ENCODE measurements around the gene IFNL4. TPM values are rescaled to one million over a fixed set of nuclear protein-coding genes. Genes with fewer than 3 reads are reported as not detected.

The IFNL4 gene
- total and polyA plus RNA-seq, 9 donors = 0.17 to 0.23 TPM; not detected in 7

- no peak for DNase-seq
- no peak overlapping the region for H3K27ac ChIP-seq
- TF ChIP-seq POLR2A (IDR thresholded peaks at IDR 0.05) (no peak), EP300 (IDR thresholded peaks at IDR 0.05) (no peak), CTCF (IDR thresholded peaks at IDR 0.05) (no peak)
- no peaks in the 10 kb centered on the region for H3K36me3 ChIP-seq
- H3K4me1 ChIP-seq (ENCODE audit: insufficient read depth) = no peaks in the 10 kb centered on the region
- no peaks in the 10 kb centered on the region for H3K27me3 ChIP-seq
- no peaks in the 10 kb centered on the region for H3K9me3 ChIP-seq
- intact Hi-C loops (cut with DNase I) = no loop called here
- 36 to 48% (median 44%) methylated on average over 4 of the region's 4 CpGs for WGBS, 3 donors
- H3K4me3 ChIP-seq = no peak overlapping the region
Measured at GRCh38 chr19:39293394-39293793, 44.7 kb upstream of the IFNL4 start.

GRCh38 chr19:39284032-39284431 is 35.4 kb upstream of the IFNL4 start:
- Histone ChIP-seq H3K27me3 (no peaks in the 10 kb centered on the region), H3K27ac (no peak overlapping the region), H3K9me3 (peaks cover 0 to 6% of the 10 kb centered on the region in 2 donors), H3K36me3 (no peaks in the 10 kb centered on the region), H3K4me1 (ENCODE audit: insufficient read depth) (no peaks in the 10 kb centered on the region), H3K4me3 (no peak overlapping the region)
- no peak for DNase-seq
- TF ChIP-seq POLR2A (IDR thresholded peaks at IDR 0.05) = no peak
- no peak for TF ChIP-seq CTCF (IDR thresholded peaks at IDR 0.05)
- TF ChIP-seq EP300 (IDR thresholded peaks at IDR 0.05) = no peak
- 73 to 95% (median 80%) methylated on average over 1 of the region's 1 CpG for whole genome bisulfite sequencing, 3 donors
- intact Hi-C loops (cut with DNase I) = no loop called here

- intact Hi-C loops (cut with DNase I) = no loop called here
- H3K27me3 ChIP-seq = no peaks in the 10 kb centered on the region
- H3K4me1 ChIP-seq (ENCODE audit: insufficient read depth) = no peaks in the 10 kb centered on the region
- no peaks in the 10 kb centered on the region for H3K36me3 ChIP-seq
- 47 to 68% (median 59%) methylated on average over 1 of the region's 1 CpG for WGBS, 3 donors
- no peak for TF ChIP-seq EP300 (IDR thresholded peaks at IDR 0.05)
- TF ChIP-seq POLR2A (IDR thresholded peaks at IDR 0.05) = no peak
- TF ChIP-seq CTCF (IDR thresholded peaks at IDR 0.05) = no peak
- no peak overlapping the region for H3K4me3 ChIP-seq
- no peak overlapping the region for H3K27ac ChIP-seq
- H3K9me3 ChIP-seq = peaks cover 0 to 6% of the 10 kb centered on the region in 2 donors
- no peak for DNase-seq
Measured at GRCh38 chr19:39282021-39282420, 33.4 kb upstream of the IFNL4 start.

GRCh38 chr19:39277598-39277997 is 28.9 kb upstream of the IFNL4 start:
- Histone ChIP-seq H3K4me1 (ENCODE audit: insufficient read depth) (no peaks in the 10 kb centered on the region), H3K9me3 (peaks cover 0 to 3% of the 10 kb centered on the region in 2 donors), H3K27me3 (no peaks in the 10 kb centered on the region), H3K36me3 (no peaks in the 10 kb centered on the region), H3K4me3 (no peak overlapping the region), H3K27ac (no peak overlapping the region)
- intact Hi-C loops (cut with DNase I) = no loop called here
- WGBS, 3 donors = 69 to 77% (median 75%) methylated on average over 7 of the region's 7 CpGs
- no peak for DNase-seq
- TF ChIP-seq POLR2A (IDR thresholded peaks at IDR 0.05) = no peak
- TF ChIP-seq CTCF (IDR thresholded peaks at IDR 0.05) = no peak
- TF ChIP-seq EP300 (IDR thresholded peaks at IDR 0.05) = no peak

Measured in ovary (tissue), 9 donors.